Measurements from ENCODE around the gene DCUN1D2.

- TF ChIP-seq CTCF (conservative IDR thresholded peaks at IDR 0.05; ENCODE audit: low read length) (no peak), EZH2phosphoT487 (IDR thresholded peaks at IDR 0.05; ENCODE audit: borderline replicate concordance, low read depth, low read length) (no peak)
Observed at GRCh38 chr13:113418722-113419049, 71.8 kb downstream of the DCUN1D2 start.
